ENCODE data around the gene KIAA1328. TPM values are rescaled to one million over a fixed set of nuclear protein-coding genes. Genes with fewer than 3 reads are reported as not detected.

The KIAA1328 gene
- total RNA-seq, 6 donors from 2014 or later = 10.6 to 66.0 (median 28.8) TPM

GRCh38 chr18:36835927-36836326, 7.0 kb downstream of the KIAA1328 start:
- WGBS, 2 donors = 92 to 97% methylated on average over 1 of the region's 1 CpG
- TF ChIP-seq CTCF (IDR thresholded peaks at IDR 0.05) = no peak
- no peak for TF ChIP-seq POLR2AphosphoS5 (IDR thresholded peaks at IDR 0.05)
- no peak for TF ChIP-seq EP300 (IDR thresholded peaks at IDR 0.05)
- no peak for TF ChIP-seq POLR2A (IDR thresholded peaks at IDR 0.05)
- H3K4me3 ChIP-seq = no peak overlapping the region
- no peak for DNase-seq
- H3K27me3 ChIP-seq = no peaks in the 10 kb centered on the region
- no peak for ATAC-seq (ENCODE audit: low FRiP score in 2 of 2)
- peaks cover 0 to 8% (median 2%) of the 10 kb centered on the region in 4 donors for H3K4me1 ChIP-seq
- peaks cover 0 to 4% (median 0%) of the 10 kb centered on the region in 4 donors for H3K36me3 ChIP-seq
- no peak overlapping the region for H3K27ac ChIP-seq
- no peaks in the 10 kb centered on the region for H3K9me3 ChIP-seq

DNA sequence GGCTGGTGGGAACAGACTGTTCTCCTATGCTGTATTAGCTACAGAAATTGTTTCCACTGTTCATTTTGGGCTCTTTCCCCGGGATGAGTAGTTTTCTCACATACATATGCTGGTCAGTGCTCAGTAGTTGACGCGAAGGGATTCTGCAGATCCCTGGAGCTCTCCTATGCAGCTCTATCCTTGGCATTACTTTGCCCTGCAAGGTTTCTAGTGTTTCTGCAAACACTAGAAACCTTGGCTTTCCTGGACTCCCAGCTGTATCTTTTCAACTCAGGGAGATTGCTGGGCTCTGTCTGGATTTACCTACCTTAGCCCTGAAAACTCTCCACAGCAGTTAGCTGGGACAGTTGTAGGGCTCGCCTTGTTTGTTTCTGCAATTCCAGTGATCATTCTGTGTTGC, 10.9 kb downstream of the KIAA1328 start:
- Histone ChIP-seq H3K9me3 (no peaks in the 10 kb centered on the region), H3K27ac (no peak overlapping the region), H3K4me3 (no peak overlapping the region), H3K4me1 (peaks cover 0 to 11% (median 2%) of the 10 kb centered on the region in 4 donors), H3K27me3 (no peaks in the 10 kb centered on the region), H3K36me3 (peaks cover 0 to 4% (median 0%) of the 10 kb centered on the region in 4 donors)
- TF ChIP-seq POLR2AphosphoS5 (IDR thresholded peaks at IDR 0.05) (no peak), POLR2A (IDR thresholded peaks at IDR 0.05) (no peak), CTCF (IDR thresholded peaks at IDR 0.05) (no peak), EP300 (IDR thresholded peaks at IDR 0.05) (no peak)
- DNase-seq (peak in 1 of 2 donors; percentile 23), ATAC-seq (ENCODE audit: low FRiP score in 2 of 2) (no peak)
- WGBS, 2 donors = 78 to 81% methylated on average over 4 of the region's 4 CpGs

GRCh38 chr18:36843199-36843598, 14.3 kb downstream of the KIAA1328 start:
- H3K9me3 ChIP-seq = no peaks in the 10 kb centered on the region
- TF ChIP-seq POLR2AphosphoS5 (IDR thresholded peaks at IDR 0.05) = no peak
- TF ChIP-seq POLR2A (IDR thresholded peaks at IDR 0.05) = no peak
- no peak for TF ChIP-seq EP300 (IDR thresholded peaks at IDR 0.05)
- no peak for TF ChIP-seq CTCF (IDR thresholded peaks at IDR 0.05)
- peaks cover 0 to 4% (median 0%) of the 10 kb centered on the region in 4 donors for H3K36me3 ChIP-seq
- DNase-seq (no peak), ATAC-seq (ENCODE audit: low FRiP score in 2 of 2) (no peak)
- H3K4me3 ChIP-seq = peak overlapping the region in 2 of 4 donors; percentile 21 to 39
- 68 to 85% methylated on average over 5 of the region's 5 CpGs for WGBS, 2 donors
- no peaks in the 10 kb centered on the region for H3K27me3 ChIP-seq
- peaks cover 0 to 11% (median 2%) of the 10 kb centered on the region in 4 donors for H3K4me1 ChIP-seq
- peak overlapping the region in 1 of 4 donors; percentile 28 for H3K27ac ChIP-seq

DNA sequence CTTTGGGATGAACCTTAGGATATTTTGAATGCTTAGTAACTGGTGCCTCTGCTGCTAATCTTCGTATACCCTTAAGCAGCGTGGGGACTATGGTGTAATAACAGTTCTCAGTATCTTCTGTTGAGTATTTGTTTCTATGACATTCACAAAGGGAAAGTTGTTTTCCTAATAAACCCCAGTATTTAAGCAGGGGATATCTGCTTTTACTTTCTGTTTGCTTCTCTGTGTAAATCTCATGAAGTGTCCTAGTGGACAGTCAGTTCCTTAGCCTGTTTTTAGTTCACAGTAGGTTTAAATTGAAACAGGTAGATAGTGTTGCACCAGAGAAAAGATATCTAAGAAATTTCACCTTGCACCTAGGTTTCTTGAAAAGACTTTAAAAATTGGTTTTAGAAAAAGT, 14.9 kb downstream of the KIAA1328 start:
- peak overlapping the region in 1 of 4 donors; percentile 28 for H3K27ac ChIP-seq
- H3K27me3 ChIP-seq = no peaks in the 10 kb centered on the region
- no peak for DNase-seq
- no peaks in the 10 kb centered on the region for H3K9me3 ChIP-seq
- ATAC-seq (ENCODE audit: low FRiP score in 2 of 2) = peak in 1 of 2 donors; percentile 29
- WGBS, 2 donors = 40 to 43% methylated on average over 2 of the region's 2 CpGs
- H3K4me3 ChIP-seq = peak overlapping the region in 2 of 4 donors; percentile 21 to 39
- peaks cover 0 to 4% (median 0%) of the 10 kb centered on the region in 4 donors for H3K36me3 ChIP-seq
- peaks cover 0 to 11% (median 2%) of the 10 kb centered on the region in 4 donors for H3K4me1 ChIP-seq
- TF ChIP-seq CTCF (IDR thresholded peaks at IDR 0.05) (peak in 3 of 6 experiments; percentile 6 to 23 (median 13)), EP300 (IDR thresholded peaks at IDR 0.05) (no peak)

DNA sequence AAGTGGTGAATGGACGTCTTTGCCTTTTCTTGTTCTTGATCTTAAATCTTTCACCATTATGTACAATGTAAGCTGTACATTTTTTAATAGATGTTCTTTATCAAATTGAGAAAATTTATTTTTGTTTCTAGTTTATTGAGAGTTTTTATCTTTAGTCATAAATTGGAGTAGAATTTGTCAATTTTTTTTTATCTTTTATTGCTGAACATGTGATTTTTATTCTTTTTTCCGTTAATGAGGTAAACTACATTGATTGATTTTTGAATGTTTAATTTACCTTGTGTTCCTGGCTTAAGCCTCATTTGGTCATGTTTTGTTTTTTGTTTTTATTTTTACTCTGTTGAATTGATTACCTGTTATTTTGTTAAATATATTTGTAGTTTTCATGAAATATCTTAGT, 19.7 kb downstream of the KIAA1328 start:
- Histone ChIP-seq H3K36me3 (peaks cover 0 to 5% (median 0%) of the 10 kb centered on the region in 4 donors), H3K27me3 (no peaks in the 10 kb centered on the region), H3K27ac (no peak overlapping the region), H3K4me1 (peaks cover 0 to 5% (median 2%) of the 10 kb centered on the region in 4 donors), H3K4me3 (no peak overlapping the region), H3K9me3 (peaks cover 0 to 9% (median 0%) of the 10 kb centered on the region in 4 donors)
- TF ChIP-seq CTCF (IDR thresholded peaks at IDR 0.05) (no peak), EP300 (IDR thresholded peaks at IDR 0.05) (no peak), POLR2A (IDR thresholded peaks at IDR 0.05) (no peak), POLR2AphosphoS5 (IDR thresholded peaks at IDR 0.05) (no peak)
- ATAC-seq (ENCODE audit: low FRiP score in 2 of 2) = no peak
- WGBS, 2 donors = 96 to 100% methylated on average over 2 of the region's 2 CpGs
- no peak for DNase-seq

All from upper lobe of left lung (tissue), 6 donors.